Cerebellar cortex (tissue), 1 donor: ENCODE results near the gene CCR7.

Experiments used
- DNase-seq: peaks from one replicate; pipeline ENCODE4 v3.0.0-alpha.2; 2015; ENCODE audit warnings: low spot score

Gene CCR7

GRCh38 chr17:40562838-40563219 lies 2.4 kb downstream of the CCR7 start:
- DNase-seq: no peak

GRCh38 chr17:40561871-40562611 lies 3.2 kb downstream of the CCR7 start:
- DNase-seq: no peak

GRCh38 chr17:40561294-40561870 lies 3.9 kb downstream of the CCR7 start:
- no peak for DNase-seq

- no peak for DNase-seq
Measured at GRCh38 chr17:40560592-40561293, 4.5 kb downstream of the CCR7 start.

- DNase-seq: peak; percentile 94
Measured at GRCh38 chr17:40559954-40560591, 5.2 kb downstream of the CCR7 start.

- no peak for DNase-seq
Measured at GRCh38 chr17:40559564-40559916, 5.7 kb downstream of the CCR7 start.

GRCh38 chr17:40558890-40559563 lies 6.2 kb downstream of the CCR7 start:
- DNase-seq: no peak

GRCh38 chr17:40558300-40558889 lies 6.9 kb downstream of the CCR7 start:
- no peak for DNase-seq

GRCh38 chr17:40557531-40558299 lies 7.6 kb downstream of the CCR7 start:
- no peak for DNase-seq

GRCh38 chr17:40556884-40557414 lies 8.3 kb downstream of the CCR7 start:
- DNase-seq: no peak

GRCh38 chr17:40556198-40556661 lies 9.0 kb downstream of the CCR7 start:
- DNase-seq: no peak

- DNase-seq: no peak
Measured at GRCh38 chr17:40555296-40556190, 9.7 kb downstream of the CCR7 start.

GRCh38 chr17:40554646-40555295 lies 10.5 kb downstream of the CCR7 start:
- no peak for DNase-seq

GRCh38 chr17:40553694-40554534 lies 11.4 kb downstream of the CCR7 start:
- DNase-seq: no peak

GRCh38 chr17:40552806-40553693 lies 12.2 kb downstream of the CCR7 start:
- DNase-seq: no peak

GRCh38 chr17:40551879-40552768 lies 13.1 kb downstream of the CCR7 start:
- DNase-seq: peak; percentile 77
